GM10847 (cell line): ENCODE results near the gene C1orf105.

Experiments used
- POLR2A ChIP-seq: IDR thresholded peaks from 2 replicates; pipeline ENCODE4 v1.6.1; 2011; ENCODE audit not compliant: insufficient read length; ENCODE audit errors: extremely low read depth

Gene C1orf105

GRCh38 chr1:172431721-172432192 lies 11.3 kb downstream of the C1orf105 start:
- TF ChIP-seq POLR2A, result no peak

- no peak for TF ChIP-seq POLR2A
Observed at GRCh38 chr1:172442404-172442803, 21.9 kb downstream of the C1orf105 start.

GRCh38 chr1:172442843-172443565 lies 22.5 kb downstream of the C1orf105 start:
- no peak for TF ChIP-seq POLR2A

- peak; percentile 48 for TF ChIP-seq POLR2A
Observed at GRCh38 chr1:172443666-172444453, 23.4 kb downstream of the C1orf105 start, which contains the start of gene PIGC. Gene PIGC (minus strand): TSS chr1:172444069. CDS start chr1:172442622, 1,447 bp downstream.

GRCh38 chr1:172446547-172446946 lies 26.1 kb downstream of the C1orf105 start:
- no peak for TF ChIP-seq POLR2A

- no peak for TF ChIP-seq POLR2A
Observed at GRCh38 chr1:172447641-172448040, 27.2 kb downstream of the C1orf105 start.

GRCh38 chr1:172448995-172449584 lies 28.6 kb downstream of the C1orf105 start:
- no peak for TF ChIP-seq POLR2A

- TF ChIP-seq POLR2A, result no peak
Observed at GRCh38 chr1:172449585-172450523, 29.4 kb downstream of the C1orf105 start.

- TF ChIP-seq POLR2A, result no peak
Observed at GRCh38 chr1:172450524-172450885, 30.0 kb downstream of the C1orf105 start.

- no peak for TF ChIP-seq POLR2A
Observed at GRCh38 chr1:172451002-172451443, 30.5 kb downstream of the C1orf105 start.

GRCh38 chr1:172452536-172453152 lies 32.2 kb downstream of the C1orf105 start:
- no peak for TF ChIP-seq POLR2A

- TF ChIP-seq POLR2A, result no peak
Observed at GRCh38 chr1:172453153-172453545, 32.7 kb downstream of the C1orf105 start.

GRCh38 chr1:172453607-172454006 lies 33.1 kb downstream of the C1orf105 start:
- no peak for TF ChIP-seq POLR2A

GRCh38 chr1:172455451-172455850 lies 35.0 kb downstream of the C1orf105 start:
- TF ChIP-seq POLR2A, result no peak

- no peak for TF ChIP-seq POLR2A
Observed at GRCh38 chr1:172456344-172456769, 35.9 kb downstream of the C1orf105 start.
